Fibroblast of lung (primary cell): ENCODE measurements around the gene SLC44A5. TPM values are rescaled to one million over a fixed set of nuclear protein-coding genes. Genes with fewer than 3 reads are reported as not detected.
A peak's percentile ranks its signal among the peaks of the same experiment; 100 is the strongest.

Experiments used
- DNase-seq, 2 donors: peaks; one replicate each; pipeline versions ENCODE4 v3.0.0 to v3.0.0-alpha.2; 2010; ENCODE audit warnings: low read depth in 2 of 2
- H2AFZ ChIP-seq: 2 replicates; pipeline ENCODE4 v1.5.1; 2012; ENCODE audit warnings: low read length, control low read depth, inconsistent platforms
- H3K27ac ChIP-seq: 2 replicates; pipeline ENCODE4 v1.5.1; 2011; ENCODE audit warnings: low read length, control low read depth; ENCODE audit not compliant: insufficient read depth
- H3K27me3 ChIP-seq: 2 replicates; pipeline ENCODE4 v1.5.1; 2011; ENCODE audit warnings: mild to moderate bottlenecking, low read length; ENCODE audit not compliant: control insufficient read depth, insufficient read depth
- H3K36me3 ChIP-seq: 2 replicates; pipeline ENCODE4 v1.5.1; 2011; ENCODE audit warnings: low read length; ENCODE audit not compliant: control insufficient read depth, insufficient read depth
- H3K4me1 ChIP-seq: 2 replicates; pipeline ENCODE4 v1.5.1; 2011; ENCODE audit warnings: low read length; ENCODE audit not compliant: control insufficient read depth, insufficient read depth; ENCODE audit errors: extremely low read depth
- H3K4me2 ChIP-seq: 2 replicates; pipeline ENCODE4 v1.5.1; 2011; ENCODE audit warnings: low read length, control low read depth; ENCODE audit not compliant: insufficient read depth; ENCODE audit errors: extremely low read depth
- H3K4me3 ChIP-seq, 4 experiments: fragments of 200-600 bp in 1 of 4; sonication (generic) in 1 of 4; replicated peaks in 1 of 4; 2 replicates each; pipeline ENCODE4 v1.5.1; 2011 to 2016; ENCODE audit warnings: low read length in 4 of 4, low read depth in 3 of 4, mild to moderate bottlenecking in 3 of 4, control low read depth in 2 of 4, inconsistent platforms in 1 of 4, mixed read lengths in 1 of 4; ENCODE audit not compliant: insufficient read depth in 1 of 4; ENCODE audit errors: control extremely low read depth in 1 of 4
- H3K79me2 ChIP-seq: 2 replicates; pipeline ENCODE4 v1.5.1; 2012; ENCODE audit warnings: mild to moderate bottlenecking, low read length, inconsistent platforms; ENCODE audit not compliant: control insufficient read depth, insufficient read depth
- H3K9ac ChIP-seq: 2 replicates; pipeline ENCODE4 v1.5.1; 2011; ENCODE audit warnings: mild to moderate bottlenecking, low read length, control low read depth; ENCODE audit not compliant: insufficient read depth
- H3K9me3 ChIP-seq: 2 replicates; pipeline ENCODE4 v1.5.1; 2012; ENCODE audit warnings: low read depth, low read length; ENCODE audit not compliant: control insufficient read depth, insufficient read depth
- H4K20me1 ChIP-seq: 2 replicates; pipeline ENCODE4 v1.5.1; 2011; ENCODE audit warnings: low read length; ENCODE audit not compliant: control insufficient read depth, insufficient read depth; ENCODE audit errors: extremely low read depth
- EZH2 ChIP-seq: IDR thresholded peaks from 2 replicates; pipeline ENCODE4 v1.5.1; 2012; ENCODE audit warnings: low read length, control low read depth, mild to moderate bottlenecking; ENCODE audit errors: missing control alignments
- polyA plus RNA-seq, 2 donors: library from polyadenylated mRNA; depleted of rRNA in 1 of 2; stranded (reverse) in 1 of 2; unstranded in 1 of 2; fragments of >200 nt; gene quantifications; 2 replicates each; pipeline ENCODE4 v1.2.1, GENCODE V29; 2011 to 2012; ENCODE audit warnings: missing spikeins in 1 of 2
- total RNA-seq: library from RNA; depleted of rRNA; stranded (reverse); fragments of >200 nt; gene quantifications from 2 replicates; pipeline ENCODE4 v1.2.1, GENCODE V29; 2014
- TF ChIP-seq, protein P1 (sequence below), 2 donors: IDR thresholded peaks in 1 of 2; conservative IDR thresholded peaks in 1 of 2; 1 replicate in 1 of 2; 2 replicates in 1 of 2; pipeline ENCODE4 v1.5.1; 2011 to 2012; ENCODE audit warnings: low read length in 2 of 2, control low read depth in 1 of 2, inconsistent platforms in 1 of 2, low read depth in 1 of 2, mild to moderate bottlenecking in 1 of 2

The SLC44A5 gene
- total and polyA plus RNA-seq, 2 donors (not counting 1 experiment from before 2014, with no cell fraction given): under 0.01 to 0.03 TPM

DNA sequence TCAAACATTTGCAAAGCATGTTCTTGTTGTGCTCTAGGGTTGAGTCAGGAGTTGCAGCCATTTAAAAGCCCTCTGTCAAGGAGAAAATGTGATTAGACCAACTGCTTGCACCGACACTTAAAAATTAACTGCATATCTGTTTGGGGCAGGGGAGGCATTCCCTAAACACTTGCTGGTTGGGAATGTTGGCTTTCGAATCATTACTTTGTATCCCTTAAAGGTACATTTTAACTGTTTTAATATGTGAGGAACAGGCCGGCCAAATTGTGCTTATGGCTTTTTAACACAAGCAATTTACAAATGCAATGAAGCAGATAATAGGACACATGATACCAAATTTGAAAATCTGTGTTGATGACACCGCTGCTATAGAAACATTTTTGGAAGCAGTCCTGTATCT is 317.6 kb downstream of the SLC44A5 start:
- no peaks in the 10 kb centered on the region for H3K79me2 ChIP-seq
- H3K4me3 ChIP-seq: no peak overlapping the region
- H3K4me1 ChIP-seq: no peaks in the 10 kb centered on the region
- no peaks in the 10 kb centered on the region for H3K9me3 ChIP-seq
- no peak overlapping the region for H2AFZ ChIP-seq
- no peaks in the 10 kb centered on the region for H3K36me3 ChIP-seq
- no peak for DNase-seq
- H4K20me1 ChIP-seq: no peaks in the 10 kb centered on the region
- no peak overlapping the region for H3K9ac ChIP-seq
- H3K27me3 ChIP-seq: no peaks in the 10 kb centered on the region
- TF ChIP-seq, protein P1, sequence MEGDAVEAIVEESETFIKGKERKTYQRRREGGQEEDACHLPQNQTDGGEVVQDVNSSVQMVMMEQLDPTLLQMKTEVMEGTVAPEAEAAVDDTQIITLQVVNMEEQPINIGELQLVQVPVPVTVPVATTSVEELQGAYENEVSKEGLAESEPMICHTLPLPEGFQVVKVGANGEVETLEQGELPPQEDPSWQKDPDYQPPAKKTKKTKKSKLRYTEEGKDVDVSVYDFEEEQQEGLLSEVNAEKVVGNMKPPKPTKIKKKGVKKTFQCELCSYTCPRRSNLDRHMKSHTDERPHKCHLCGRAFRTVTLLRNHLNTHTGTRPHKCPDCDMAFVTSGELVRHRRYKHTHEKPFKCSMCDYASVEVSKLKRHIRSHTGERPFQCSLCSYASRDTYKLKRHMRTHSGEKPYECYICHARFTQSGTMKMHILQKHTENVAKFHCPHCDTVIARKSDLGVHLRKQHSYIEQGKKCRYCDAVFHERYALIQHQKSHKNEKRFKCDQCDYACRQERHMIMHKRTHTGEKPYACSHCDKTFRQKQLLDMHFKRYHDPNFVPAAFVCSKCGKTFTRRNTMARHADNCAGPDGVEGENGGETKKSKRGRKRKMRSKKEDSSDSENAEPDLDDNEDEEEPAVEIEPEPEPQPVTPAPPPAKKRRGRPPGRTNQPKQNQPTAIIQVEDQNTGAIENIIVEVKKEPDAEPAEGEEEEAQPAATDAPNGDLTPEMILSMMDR (conservative IDR thresholded peaks at IDR 0.05 in 1 of 2, IDR thresholded peaks at IDR 0.05 in 1 of 2; ENCODE audit: low read depth in 1 of 2, low read length in 2 of 2): no peak
- no peak for TF ChIP-seq EZH2
- no peak overlapping the region for H3K27ac ChIP-seq
- no peak overlapping the region for H3K4me2 ChIP-seq

DNA sequence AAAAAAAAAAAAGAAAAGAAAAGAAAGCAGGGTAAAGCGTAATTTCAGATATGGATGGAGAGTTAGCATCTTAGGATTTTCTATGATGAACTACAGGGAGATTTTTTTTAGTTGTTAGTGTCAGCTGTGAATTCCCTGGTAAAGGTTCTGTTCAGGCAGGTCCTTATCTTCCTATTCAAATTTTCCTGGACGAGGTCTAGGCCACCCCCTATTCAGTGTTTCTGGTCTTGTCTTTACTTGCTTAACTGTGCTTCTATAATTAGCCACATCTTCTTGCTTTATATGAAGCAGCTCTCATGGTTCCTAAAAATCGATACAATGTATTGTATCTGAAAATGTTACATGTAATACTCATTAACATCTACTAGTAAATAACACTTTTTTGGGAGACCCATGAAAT is 318.9 kb downstream of the SLC44A5 start:
- no peak overlapping the region for H3K4me3 ChIP-seq
- H3K9me3 ChIP-seq: no peaks in the 10 kb centered on the region
- TF ChIP-seq EZH2: no peak
- TF ChIP-seq, protein P1 (conservative IDR thresholded peaks at IDR 0.05 in 1 of 2, IDR thresholded peaks at IDR 0.05 in 1 of 2; ENCODE audit: low read depth in 1 of 2, low read length in 2 of 2): no peak
- H3K36me3 ChIP-seq: no peaks in the 10 kb centered on the region
- H3K79me2 ChIP-seq: no peaks in the 10 kb centered on the region
- H3K9ac ChIP-seq: no peak overlapping the region
- H3K27me3 ChIP-seq: no peaks in the 10 kb centered on the region
- no peak for DNase-seq
- H3K4me1 ChIP-seq: no peaks in the 10 kb centered on the region
- H4K20me1 ChIP-seq: no peaks in the 10 kb centered on the region
- H2AFZ ChIP-seq: no peak overlapping the region
- H3K4me2 ChIP-seq: no peak overlapping the region
- no peak overlapping the region for H3K27ac ChIP-seq

DNA sequence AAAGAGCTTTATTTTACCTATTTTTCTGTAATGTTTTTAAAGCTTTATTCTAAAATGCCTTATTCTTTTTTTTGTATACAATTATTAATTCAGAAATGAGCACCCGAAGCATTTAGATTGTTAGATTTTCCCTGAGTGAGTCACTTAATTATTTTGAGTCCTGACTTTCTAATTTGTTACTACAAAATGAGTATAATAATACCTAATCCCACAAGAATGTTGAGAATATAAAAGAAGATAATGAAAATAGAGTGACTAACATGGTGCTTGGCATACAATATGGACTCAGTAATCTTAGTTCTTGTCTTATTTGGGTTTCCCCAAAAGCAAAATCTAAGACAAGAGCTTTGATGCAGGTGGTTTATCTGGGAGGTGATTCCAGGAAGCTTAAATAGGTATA is 334.5 kb downstream of the SLC44A5 start:
- no peaks in the 10 kb centered on the region for H4K20me1 ChIP-seq
- no peak overlapping the region for H3K4me3 ChIP-seq
- peak in 1 of 2 donors; percentile 71 for DNase-seq
- no peaks in the 10 kb centered on the region for H3K27me3 ChIP-seq
- H3K27ac ChIP-seq: no peak overlapping the region
- H3K4me1 ChIP-seq: no peaks in the 10 kb centered on the region
- H3K9me3 ChIP-seq: no peaks in the 10 kb centered on the region
- H3K79me2 ChIP-seq: no peaks in the 10 kb centered on the region
- no peaks in the 10 kb centered on the region for H3K36me3 ChIP-seq
- H3K9ac ChIP-seq: no peak overlapping the region
- no peak overlapping the region for H2AFZ ChIP-seq
- TF ChIP-seq EZH2: no peak
- TF ChIP-seq, protein P1 (conservative IDR thresholded peaks at IDR 0.05 in 1 of 2, IDR thresholded peaks at IDR 0.05 in 1 of 2; ENCODE audit: low read depth in 1 of 2, low read length in 2 of 2): no peak
- no peak overlapping the region for H3K4me2 ChIP-seq
